ENCODE results near the gene SLC10A1. TPM values are rescaled to one million over a fixed set of nuclear protein-coding genes. Genes with fewer than 3 reads are reported as not detected.

The SLC10A1 gene
- total and polyA plus RNA-seq, 4 donors: 1.1 to 77.3 (median 60.3) TPM

DNA sequence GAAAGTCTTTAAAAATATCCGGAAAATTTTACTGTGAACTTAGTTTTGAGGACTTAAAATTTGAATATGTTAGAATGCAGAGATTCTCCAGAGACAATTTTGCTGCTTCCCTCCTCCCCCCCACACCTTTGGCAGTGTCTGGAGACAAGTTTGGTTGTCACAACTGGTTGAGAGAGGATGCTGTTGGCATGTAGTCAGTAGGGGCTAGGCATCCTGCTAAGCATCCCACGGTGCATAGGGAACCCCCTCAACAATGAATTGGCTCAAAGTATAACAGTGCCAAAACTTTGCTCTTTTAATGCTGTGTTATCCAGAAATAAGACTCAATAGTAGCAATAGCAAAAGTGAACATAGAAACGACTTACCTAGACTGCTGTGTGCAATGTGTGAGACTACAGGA, 26.5 kb downstream of the SLC10A1 start:
- peaks cover 6 to 40% (median 27%) of the 10 kb centered on the region in 4 donors for H3K4me1 ChIP-seq (ENCODE audit: control insufficient read depth in 4 of 4, insufficient read depth in 4 of 4, low read length in 3 of 4)
- DNase-seq (ENCODE audit: low spot score): no peak
- H3K36me3 ChIP-seq (ENCODE audit: control insufficient read depth in 4 of 4, insufficient read depth in 3 of 4, low read depth in 1 of 4, low read length in 3 of 4): peaks cover 16 to 68% (median 63%) of the 10 kb centered on the region in 4 donors
- WGBS: 80% methylated on average over 3 of the region's 3 CpGs
- H3K27me3 ChIP-seq (ENCODE audit: control insufficient read depth in 4 of 4, insufficient read depth in 4 of 4, low read length in 3 of 4): no peaks in the 10 kb centered on the region
- H3K27ac ChIP-seq (ENCODE audit: low read depth in 1 of 2, low read length in 2 of 2): no peak overlapping the region
- no peak for TF ChIP-seq EGR1 (IDR thresholded peaks at IDR 0.05; ENCODE audit: low read depth in 2 of 2)
- TF ChIP-seq SP1 (IDR thresholded peaks at IDR 0.05): no peak
- no peak for TF ChIP-seq FOXA1 (IDR thresholded peaks at IDR 0.05)
- TF ChIP-seq, protein P1, sequence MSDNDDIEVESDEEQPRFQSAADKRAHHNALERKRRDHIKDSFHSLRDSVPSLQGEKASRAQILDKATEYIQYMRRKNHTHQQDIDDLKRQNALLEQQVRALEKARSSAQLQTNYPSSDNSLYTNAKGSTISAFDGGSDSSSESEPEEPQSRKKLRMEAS (IDR thresholded peaks at IDR 0.05): no peak
- no peak for TF ChIP-seq TAF1 (conservative IDR thresholded peaks at IDR 0.05)
- TF ChIP-seq RAD21 (IDR thresholded peaks at IDR 0.05): no peak
- no peak for TF ChIP-seq FOXA2 (IDR thresholded peaks at IDR 0.05)
- TF ChIP-seq, protein P2, sequence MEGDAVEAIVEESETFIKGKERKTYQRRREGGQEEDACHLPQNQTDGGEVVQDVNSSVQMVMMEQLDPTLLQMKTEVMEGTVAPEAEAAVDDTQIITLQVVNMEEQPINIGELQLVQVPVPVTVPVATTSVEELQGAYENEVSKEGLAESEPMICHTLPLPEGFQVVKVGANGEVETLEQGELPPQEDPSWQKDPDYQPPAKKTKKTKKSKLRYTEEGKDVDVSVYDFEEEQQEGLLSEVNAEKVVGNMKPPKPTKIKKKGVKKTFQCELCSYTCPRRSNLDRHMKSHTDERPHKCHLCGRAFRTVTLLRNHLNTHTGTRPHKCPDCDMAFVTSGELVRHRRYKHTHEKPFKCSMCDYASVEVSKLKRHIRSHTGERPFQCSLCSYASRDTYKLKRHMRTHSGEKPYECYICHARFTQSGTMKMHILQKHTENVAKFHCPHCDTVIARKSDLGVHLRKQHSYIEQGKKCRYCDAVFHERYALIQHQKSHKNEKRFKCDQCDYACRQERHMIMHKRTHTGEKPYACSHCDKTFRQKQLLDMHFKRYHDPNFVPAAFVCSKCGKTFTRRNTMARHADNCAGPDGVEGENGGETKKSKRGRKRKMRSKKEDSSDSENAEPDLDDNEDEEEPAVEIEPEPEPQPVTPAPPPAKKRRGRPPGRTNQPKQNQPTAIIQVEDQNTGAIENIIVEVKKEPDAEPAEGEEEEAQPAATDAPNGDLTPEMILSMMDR (IDR thresholded peaks at IDR 0.05; ENCODE audit: low read depth, low read length, missing input control): no peak
- no peak overlapping the region for H3K4me3 ChIP-seq (ENCODE audit: low read depth in 1 of 3, low read length in 3 of 3)
- H3K9me3 ChIP-seq (ENCODE audit: control insufficient read depth in 4 of 4, low read length in 3 of 4): no peaks in the 10 kb centered on the region
- no peak overlapping the region for H3K9ac ChIP-seq (ENCODE audit: low read depth in 1 of 2, low read length in 2 of 2)

DNA sequence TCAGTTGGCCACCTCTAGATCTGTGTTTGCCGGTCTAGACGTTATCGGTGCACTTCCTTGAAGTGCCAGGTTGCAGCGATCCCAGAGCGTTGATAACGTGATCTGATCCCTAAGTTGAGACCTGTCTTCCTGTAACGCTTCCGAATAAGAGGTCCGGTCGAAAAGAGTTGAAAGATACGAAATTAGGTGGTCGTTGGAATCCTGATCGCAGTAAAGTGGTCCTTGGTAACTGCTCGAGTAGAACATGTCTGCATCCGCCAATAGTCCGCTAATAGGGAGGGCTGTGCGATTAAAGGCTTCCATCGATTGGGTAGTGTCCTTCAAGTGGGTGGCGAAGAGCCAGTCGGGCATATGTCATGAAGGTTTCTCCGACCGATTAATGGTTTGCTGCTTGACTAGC, 27.4 kb downstream of the SLC10A1 start:
- Histone ChIP-seq H3K27me3 (ENCODE audit: control insufficient read depth in 4 of 4, insufficient read depth in 4 of 4, low read length in 3 of 4) (no peaks in the 10 kb centered on the region), H3K4me1 (ENCODE audit: control insufficient read depth in 4 of 4, insufficient read depth in 4 of 4, low read length in 3 of 4) (peaks cover 6 to 40% (median 27%) of the 10 kb centered on the region in 4 donors), H3K9ac (ENCODE audit: low read depth in 1 of 2, low read length in 2 of 2) (no peak overlapping the region), H3K36me3 (ENCODE audit: control insufficient read depth in 4 of 4, insufficient read depth in 3 of 4, low read depth in 1 of 4, low read length in 3 of 4) (peaks cover 16 to 58% (median 55%) of the 10 kb centered on the region in 4 donors), H3K27ac (ENCODE audit: low read depth in 1 of 2, low read length in 2 of 2) (no peak overlapping the region), H3K4me3 (ENCODE audit: low read depth in 1 of 3, low read length in 3 of 3) (no peak overlapping the region), H3K9me3 (ENCODE audit: control insufficient read depth in 4 of 4, low read length in 3 of 4) (no peaks in the 10 kb centered on the region)
- WGBS: 92% methylated on average over 22 of the region's 22 CpGs
- no peak for TF ChIP-seq FOXA1 (IDR thresholded peaks at IDR 0.05)
- TF ChIP-seq, protein P3, sequence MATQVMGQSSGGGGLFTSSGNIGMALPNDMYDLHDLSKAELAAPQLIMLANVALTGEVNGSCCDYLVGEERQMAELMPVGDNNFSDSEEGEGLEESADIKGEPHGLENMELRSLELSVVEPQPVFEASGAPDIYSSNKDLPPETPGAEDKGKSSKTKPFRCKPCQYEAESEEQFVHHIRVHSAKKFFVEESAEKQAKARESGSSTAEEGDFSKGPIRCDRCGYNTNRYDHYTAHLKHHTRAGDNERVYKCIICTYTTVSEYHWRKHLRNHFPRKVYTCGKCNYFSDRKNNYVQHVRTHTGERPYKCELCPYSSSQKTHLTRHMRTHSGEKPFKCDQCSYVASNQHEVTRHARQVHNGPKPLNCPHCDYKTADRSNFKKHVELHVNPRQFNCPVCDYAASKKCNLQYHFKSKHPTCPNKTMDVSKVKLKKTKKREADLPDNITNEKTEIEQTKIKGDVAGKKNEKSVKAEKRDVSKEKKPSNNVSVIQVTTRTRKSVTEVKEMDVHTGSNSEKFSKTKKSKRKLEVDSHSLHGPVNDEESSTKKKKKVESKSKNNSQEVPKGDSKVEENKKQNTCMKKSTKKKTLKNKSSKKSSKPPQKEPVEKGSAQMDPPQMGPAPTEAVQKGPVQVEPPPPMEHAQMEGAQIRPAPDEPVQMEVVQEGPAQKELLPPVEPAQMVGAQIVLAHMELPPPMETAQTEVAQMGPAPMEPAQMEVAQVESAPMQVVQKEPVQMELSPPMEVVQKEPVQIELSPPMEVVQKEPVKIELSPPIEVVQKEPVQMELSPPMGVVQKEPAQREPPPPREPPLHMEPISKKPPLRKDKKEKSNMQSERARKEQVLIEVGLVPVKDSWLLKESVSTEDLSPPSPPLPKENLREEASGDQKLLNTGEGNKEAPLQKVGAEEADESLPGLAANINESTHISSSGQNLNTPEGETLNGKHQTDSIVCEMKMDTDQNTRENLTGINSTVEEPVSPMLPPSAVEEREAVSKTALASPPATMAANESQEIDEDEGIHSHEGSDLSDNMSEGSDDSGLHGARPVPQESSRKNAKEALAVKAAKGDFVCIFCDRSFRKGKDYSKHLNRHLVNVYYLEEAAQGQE (IDR thresholded peaks at IDR 0.05): no peak
- TF ChIP-seq, protein P4, sequence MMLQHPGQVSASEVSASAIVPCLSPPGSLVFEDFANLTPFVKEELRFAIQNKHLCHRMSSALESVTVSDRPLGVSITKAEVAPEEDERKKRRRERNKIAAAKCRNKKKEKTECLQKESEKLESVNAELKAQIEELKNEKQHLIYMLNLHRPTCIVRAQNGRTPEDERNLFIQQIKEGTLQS (IDR thresholded peaks at IDR 0.05): no peak
- no peak for TF ChIP-seq JUND (IDR thresholded peaks at IDR 0.05)
- no peak for TF ChIP-seq NR2F2 (IDR thresholded peaks at IDR 0.05)
- TF ChIP-seq EGR1 (IDR thresholded peaks at IDR 0.05; ENCODE audit: low read depth in 2 of 2): no peak
- TF ChIP-seq HNF4G (IDR thresholded peaks at IDR 0.05): no peak
- TF ChIP-seq HNF4A (conservative IDR thresholded peaks at IDR 0.05): no peak
- TF ChIP-seq SP1 (IDR thresholded peaks at IDR 0.05): no peak
- TF ChIP-seq YY1 (IDR thresholded peaks at IDR 0.05): no peak
- no peak for TF ChIP-seq RXRA (IDR thresholded peaks at IDR 0.05)
- TF ChIP-seq RAD21 (IDR thresholded peaks at IDR 0.05): no peak
- TF ChIP-seq, protein P1 (IDR thresholded peaks at IDR 0.05): no peak
- no peak for TF ChIP-seq TAF1 (conservative IDR thresholded peaks at IDR 0.05)
- TF ChIP-seq, protein P2 (IDR thresholded peaks at IDR 0.05; ENCODE audit: low read depth, low read length, missing input control): no peak
- DNase-seq (ENCODE audit: low spot score): no peak
